Measurements from ENCODE around the gene GMPR2. TPM values are rescaled to one million over a fixed set of nuclear protein-coding genes. Genes with fewer than 3 reads are reported as not detected.
A peak's percentile ranks its signal among the peaks of the same experiment; 100 is the strongest.

The GMPR2 gene
- total RNA-seq (10 to 100 TPM; 23.9 to 55.9 (median 32.8) TPM), polyA plus RNA-seq (10 to 100 TPM; 26.6 to 28.1 TPM)
- long read RNA-seq, donor 1, transcript GMPR2-204 (9 exons, 1,864 nt), result minor isoform, 7 of 47 reads
- long read RNA-seq, donor 1, transcript GMPR2-203 (10 exons, 1,652 nt), result minor isoform, 8 of 47 reads
- long read RNA-seq, donor 1, transcript GMPR2-202 (10 exons, 1,972 nt), result major isoform, 9 of 47 reads
- long read RNA-seq, donor 1, transcript GMPR2-223 (10 exons, 1,893 nt), result major isoform, 9 of 47 reads
- long read RNA-seq, donor 1, partial matches to known transcripts, result 2 of 47 reads
- long read RNA-seq, donor 1, other reads (novel, unspliced or antisense), result 11 of 47 reads
- long read RNA-seq, donor 2, transcript GMPR2-204 (9 exons, 1,864 nt), result minor isoform, 22 of 187 reads
- long read RNA-seq, donor 2, transcript GMPR2-202 (10 exons, 1,972 nt), result minor isoform, 28 of 187 reads
- long read RNA-seq, donor 2, transcript GMPR2-223 (10 exons, 1,893 nt), result major isoform, 42 of 187 reads
- long read RNA-seq, donor 2, transcript GMPR2-203 (10 exons, 1,652 nt), result minor isoform, 32 of 187 reads
- long read RNA-seq, donor 2, partial matches to known transcripts, result 11 of 187 reads
- long read RNA-seq, donor 2, other reads (novel, unspliced or antisense), result 50 of 187 reads
- long read RNA-seq, donor 3, transcript GMPR2-223 (10 exons, 1,893 nt), result major isoform, 9 of 29 reads
- long read RNA-seq, donor 3, partial matches to known transcripts, result 4 of 29 reads
- long read RNA-seq, donor 3, other reads (novel, unspliced or antisense), result 9 of 29 reads

DNA sequence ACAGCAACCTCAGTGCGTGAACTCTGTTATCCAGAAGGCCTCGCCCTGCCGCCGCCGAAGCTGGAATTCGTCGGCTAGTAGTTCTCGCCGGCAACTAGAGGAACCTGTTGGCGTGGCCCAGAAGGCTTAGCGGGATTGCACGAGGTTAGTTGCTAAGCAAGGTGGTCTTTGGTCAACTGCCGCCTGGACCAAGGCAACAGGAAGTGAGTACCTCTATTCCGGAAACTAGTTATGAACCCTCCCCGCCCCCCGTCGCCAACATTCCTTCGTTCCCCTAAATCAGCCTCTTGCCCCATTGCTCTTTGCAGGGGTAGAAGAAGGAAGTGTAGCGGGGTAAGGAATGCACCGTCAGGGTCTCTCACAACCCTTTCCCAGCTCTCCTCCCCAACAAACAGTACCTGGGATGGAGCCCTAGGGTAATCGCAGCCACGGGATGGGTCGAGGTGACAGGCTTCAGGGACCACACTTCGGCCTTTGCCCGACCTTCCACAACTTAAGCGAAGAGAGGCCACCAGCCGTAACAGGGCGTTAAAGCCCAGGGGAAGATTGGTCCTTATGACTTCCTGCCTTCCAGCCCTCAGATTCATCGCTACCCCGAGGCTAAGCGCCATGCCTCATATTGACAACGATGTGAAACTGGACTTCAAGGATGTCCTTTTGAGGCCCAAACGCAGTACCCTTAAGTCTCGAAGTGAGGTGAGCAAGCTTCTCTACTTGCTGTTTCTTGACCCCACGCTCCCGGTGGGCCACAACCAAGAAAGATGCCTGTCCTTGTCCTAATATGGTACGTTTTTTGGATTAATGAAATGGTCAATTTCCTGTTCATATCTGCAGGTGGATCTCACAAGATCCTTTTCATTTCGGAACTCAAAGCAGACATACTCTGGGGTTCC is at the start of gene GMPR2:
Gene GMPR2, plus strand, starts transcription at position 285 of the 893 bp plus-strand sequence. Its CDS starts 325 bp downstream, at position 610.
- H3K9me3 ChIP-seq, result no peaks in the 10 kb centered on the region
- DNase-seq, result peak in 1 of 5 donors; percentile 79
- peak in 1 of 2 donors; percentile 6 for TF ChIP-seq POLR2A (IDR thresholded peaks at IDR 0.05)
- TF ChIP-seq, protein P1, sequence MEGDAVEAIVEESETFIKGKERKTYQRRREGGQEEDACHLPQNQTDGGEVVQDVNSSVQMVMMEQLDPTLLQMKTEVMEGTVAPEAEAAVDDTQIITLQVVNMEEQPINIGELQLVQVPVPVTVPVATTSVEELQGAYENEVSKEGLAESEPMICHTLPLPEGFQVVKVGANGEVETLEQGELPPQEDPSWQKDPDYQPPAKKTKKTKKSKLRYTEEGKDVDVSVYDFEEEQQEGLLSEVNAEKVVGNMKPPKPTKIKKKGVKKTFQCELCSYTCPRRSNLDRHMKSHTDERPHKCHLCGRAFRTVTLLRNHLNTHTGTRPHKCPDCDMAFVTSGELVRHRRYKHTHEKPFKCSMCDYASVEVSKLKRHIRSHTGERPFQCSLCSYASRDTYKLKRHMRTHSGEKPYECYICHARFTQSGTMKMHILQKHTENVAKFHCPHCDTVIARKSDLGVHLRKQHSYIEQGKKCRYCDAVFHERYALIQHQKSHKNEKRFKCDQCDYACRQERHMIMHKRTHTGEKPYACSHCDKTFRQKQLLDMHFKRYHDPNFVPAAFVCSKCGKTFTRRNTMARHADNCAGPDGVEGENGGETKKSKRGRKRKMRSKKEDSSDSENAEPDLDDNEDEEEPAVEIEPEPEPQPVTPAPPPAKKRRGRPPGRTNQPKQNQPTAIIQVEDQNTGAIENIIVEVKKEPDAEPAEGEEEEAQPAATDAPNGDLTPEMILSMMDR (IDR thresholded peaks at IDR 0.05), result no peak
- H3K27me3 ChIP-seq, result no peaks in the 10 kb centered on the region
- H3K36me3 ChIP-seq, result peaks cover 0 to 51% (median 39%) of the 10 kb centered on the region in 9 donors
- peaks cover 0 to 49% (median 31%) of the 10 kb centered on the region in 12 donors for H3K4me1 ChIP-seq
- H3K4me3 ChIP-seq, result peak within 1 kb of the TSS; percentile 55 to 99 (median 88)
- intact Hi-C loops (cut with DNase I), result loop anchor here in 3 of 10 donors (1.0 to 5.0 kb wide), 4 partner anchors 9 to 204 kb away; partner anchors contain the start of genes EMC9 (in 1 of the 3), TINF2 (in 1 of the 3) and TM9SF1 (in 1 of the 3)
- H3K27ac ChIP-seq, result peak within 1 kb of the TSS; percentile 72 to 98 (median 93)
- 3 to 5% (median 4%) methylated on average over 35 to 38 of the region's 38 CpGs for WGBS, 4 donors
- peak; percentile 44 to 72 (median 68) for ATAC-seq

DNA sequence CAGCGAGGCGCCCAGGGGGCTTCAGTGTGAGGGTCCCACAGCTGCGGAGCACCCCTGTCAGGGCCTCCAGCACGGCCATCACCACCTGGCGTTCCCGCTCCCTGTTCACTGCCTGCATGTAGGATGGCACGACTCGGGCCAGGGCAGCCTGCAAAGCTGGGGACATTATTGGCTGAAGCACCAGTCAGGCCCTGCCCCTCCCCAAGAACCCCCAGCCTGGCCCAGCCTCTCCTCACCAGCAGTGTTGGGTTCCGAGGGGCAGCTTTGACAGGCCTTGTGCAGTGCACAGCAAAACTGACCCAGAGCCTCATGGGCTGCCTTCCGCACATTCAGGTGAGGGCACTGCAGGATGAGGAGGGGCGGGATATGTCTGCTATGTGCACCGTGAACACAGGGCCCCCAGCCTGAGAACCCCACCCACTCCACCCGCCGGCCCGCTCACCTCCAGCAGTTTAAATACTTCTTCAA is 49.7 kb upstream of the GMPR2 start:
- Histone ChIP-seq H3K27me3 (no peaks in the 10 kb centered on the region), H3K36me3 (peaks cover 4 to 90% (median 74%) of the 10 kb centered on the region in 9 donors), H3K27ac (no peak overlapping the region), H3K4me1 (peaks cover 0 to 26% (median 13%) of the 10 kb centered on the region in 12 donors), H3K4me3 (no peak overlapping the region), H3K9me3 (no peaks in the 10 kb centered on the region)
- intact Hi-C loops (cut with DNase I), result no loop called here
- 88 to 95% (median 93%) methylated on average over 8 to 15 of the region's 15 CpGs for WGBS, 4 donors
- peak in 1 of 5 donors; percentile 8 for DNase-seq
- ATAC-seq, result no peak
- TF ChIP-seq, protein P1 (IDR thresholded peaks at IDR 0.05), result no peak
- TF ChIP-seq POLR2A (IDR thresholded peaks at IDR 0.05), result no peak

DNA sequence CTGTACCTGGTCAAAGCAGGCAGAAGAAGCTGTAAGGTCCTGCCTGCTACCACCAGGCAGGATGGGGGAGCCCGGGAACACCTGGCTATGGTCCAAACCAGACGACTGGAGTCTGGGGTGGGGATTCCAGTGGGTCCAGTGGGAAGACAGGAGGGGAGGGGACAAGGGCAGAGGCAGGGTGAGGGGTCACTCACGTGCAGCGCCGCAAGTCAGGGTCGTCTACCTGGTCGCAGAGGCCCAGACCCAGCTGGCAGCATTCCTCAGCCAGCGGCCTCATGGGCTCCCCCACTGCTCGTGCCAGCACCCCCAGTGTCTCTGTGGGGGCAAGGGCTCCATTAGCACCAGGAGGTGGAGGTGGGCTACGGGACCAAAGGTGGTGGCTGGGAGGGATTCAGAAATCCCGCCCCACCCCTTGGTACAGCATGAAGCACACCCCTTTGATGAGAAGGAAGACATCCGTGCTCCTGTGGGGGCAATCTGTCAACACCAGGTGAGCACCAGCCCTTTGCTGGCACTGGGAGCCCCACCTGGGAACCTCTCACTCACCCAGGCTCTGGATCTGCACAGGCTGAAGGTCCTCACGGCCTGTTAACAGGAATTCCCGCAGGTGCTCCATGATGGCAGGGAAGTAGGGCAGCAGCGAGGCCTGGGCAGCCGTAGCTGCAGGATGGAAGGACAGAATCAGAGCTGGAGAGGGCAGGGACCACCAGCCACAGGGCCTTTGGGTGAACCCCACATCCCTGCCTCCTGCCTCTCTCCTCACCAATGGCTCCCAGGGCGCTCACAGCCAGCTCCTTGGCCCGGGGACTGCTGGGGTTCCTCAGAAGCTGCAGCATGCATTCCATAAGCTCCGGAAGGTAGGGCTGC is 48.4 kb upstream of the GMPR2 start:
- Histone ChIP-seq H3K9me3 (no peaks in the 10 kb centered on the region), H3K4me1 (peaks cover 0 to 34% (median 21%) of the 10 kb centered on the region in 12 donors), H3K36me3 (peaks cover 4 to 78% (median 62%) of the 10 kb centered on the region in 9 donors), H3K27ac (no peak overlapping the region), H3K4me3 (no peak overlapping the region), H3K27me3 (no peaks in the 10 kb centered on the region)
- no peak for ATAC-seq
- 81 to 88% (median 88%) methylated on average over 14 to 19 of the region's 19 CpGs for WGBS, 4 donors
- TF ChIP-seq, protein P1 (IDR thresholded peaks at IDR 0.05), result no peak
- no peak for TF ChIP-seq POLR2A (IDR thresholded peaks at IDR 0.05)
- DNase-seq, result peak in 1 of 5 donors; percentile 18
- intact Hi-C loops (cut with DNase I), result no loop called here
